Stomach (tissue), 9 donors: Measurements from ENCODE around the gene CMTM7. TPM values are rescaled to one million over a fixed set of nuclear protein-coding genes. Genes with fewer than 3 reads are reported as not detected.

Experiments
- DNase-seq, 2 donors: peaks; one replicate each; pipeline versions ENCODE4 v3.0.0 to v3.0.0-alpha.2; 2013 to 2019
- H3K27ac ChIP-seq, 5 donors: fragments of 200-600 bp in 4 of 5; sonication (generic) in 4 of 5; one replicate each; pipeline ENCODE4 v1.5.1; 2013 to 2019; ENCODE audit warnings: mild to moderate bottlenecking in 1 of 5, moderate library complexity in 1 of 5
- H3K27me3 ChIP-seq, 3 donors: fragments of 200-600 bp; sonication (generic); one replicate each; pipeline ENCODE4 v1.5.1; 2017 to 2019; ENCODE audit warnings: mixed run types in 1 of 3
- H3K36me3 ChIP-seq, 4 donors: fragments of 200-600 bp; sonication (generic); 1 replicate in 3 of 4; 2 replicates in 1 of 4; pipeline ENCODE4 v1.5.1; 2016 to 2019
- H3K4me1 ChIP-seq, 4 donors: fragments of 200-600 bp; sonication (generic); one replicate each; pipeline ENCODE4 v1.5.1; 2016 to 2019
- H3K4me3 ChIP-seq, 4 donors: fragments of 200-600 bp; sonication (generic) in 3 of 4; one replicate each; pipeline ENCODE4 v1.5.1; 2016 to 2019; ENCODE audit warnings: mild to moderate bottlenecking in 1 of 4
- H3K9me3 ChIP-seq, 4 donors: fragments of 200-600 bp; sonication (generic); one replicate each; pipeline ENCODE4 v1.5.1; 2016 to 2019
- EP300 ChIP-seq: sonication (generic); formaldehyde crosslinking; IDR thresholded peaks from one replicate; pipeline ENCODE4 v1.6.1; 2017; ENCODE audit warnings: antibody characterized with exemption
- POLR2A ChIP-seq, 4 donors: fragments of 450-650 bp; IDR thresholded peaks; one replicate each; pipeline ENCODE4 v1.6.1; 2016; ENCODE audit warnings: antibody characterized with exemption in 4 of 4, control low read depth in 2 of 4, mild to moderate bottlenecking in 1 of 4, moderate library complexity in 1 of 4
- POLR2AphosphoS5 ChIP-seq, 3 donors: sonication (generic); formaldehyde crosslinking; IDR thresholded peaks; one replicate each; pipeline ENCODE4 v1.6.1; 2016; ENCODE audit warnings: antibody characterized with exemption in 3 of 3
- WGBS, 5 donors: extraction: QIAGEN DNeasy Blood & Tissue Kit in 3 of 5; methylation state at CpG; one replicate each; pipeline versions ENCODE4 v1.1.5 to v1.1.7; 2013 to 2018; 5-methylcytosine and 5-hydroxymethylcytosine counted together
- intact Hi-C: fragments of 100-400 bp; cut with DNase I; formaldehyde crosslinking; loops from one replicate; pipeline ENCODE4 v1.15.1; 2023; ENCODE audit warnings: low total_unique reads
- polyA plus RNA-seq, 3 donors: library from polyadenylated mRNA; stranded (reverse); fragments of 200-250 nt; gene quantifications; one replicate each; pipeline ENCODE4 v1.2.3, GENCODE V29; 2013
- total RNA-seq, 5 donors: library from RNA; depleted of rRNA; stranded (reverse); fragments of >200 nt; gene quantifications; one replicate each; pipeline versions ENCODE4 v1.1.0 to v1.2.3, GENCODE V29; 2014 to 2016
- TF ChIP-seq, protein P1 (sequence below), 7 experiments: fragments of 450-650 bp in 4 of 7; fragments of 200-600 bp in 3 of 7; sonication (generic) in 3 of 7; IDR thresholded peaks; one replicate each; pipeline ENCODE4 v1.5.1; 2016 to 2019; ENCODE audit warnings: antibody characterized with exemption in 7 of 7, control low read depth in 2 of 7, mild to moderate bottlenecking in 1 of 7
- donor health status: healthy with polysubstance abuse.
- donor health status: Bipolar disorder and iron deficiency.
- donor health status: healthy.

The CMTM7 gene
- total and polyA plus RNA-seq, 8 donors = 3.1 to 54.9 (median 7.4) TPM; not detected in 1

DNA sequence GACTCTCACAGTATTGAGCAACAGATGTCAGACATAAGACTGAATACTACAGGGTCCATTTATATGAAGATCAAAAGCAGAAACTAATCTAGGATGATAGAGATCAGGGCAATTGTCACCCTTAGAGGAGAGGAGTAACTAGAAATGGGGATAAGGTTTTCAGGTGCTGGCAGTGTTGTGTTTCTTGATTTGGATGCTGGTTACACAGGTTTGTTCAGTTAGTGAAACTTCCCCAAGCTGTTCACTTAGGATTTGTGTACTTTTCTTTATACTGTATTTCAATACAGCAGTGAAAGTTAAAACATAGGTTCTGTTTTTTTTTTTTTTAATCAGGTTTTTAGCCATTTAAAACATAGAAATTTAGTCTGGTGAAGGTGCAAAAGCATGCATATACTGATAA is 39.1 kb upstream of the CMTM7 start:
- Histone ChIP-seq H3K27ac (no peak overlapping the region), H3K9me3 (no peaks in the 10 kb centered on the region), H3K4me3 (no peak overlapping the region), H3K36me3 (no peaks in the 10 kb centered on the region), H3K27me3 (no peaks in the 10 kb centered on the region), H3K4me1 (peaks cover 4 to 12% (median 9%) of the 10 kb centered on the region in 4 donors)
- DNase-seq = peak in 1 of 2 donors; percentile 51
- intact Hi-C loops = no loop called here
- no peak for TF ChIP-seq POLR2A (IDR thresholded peaks at IDR 0.05)
- no peak for TF ChIP-seq POLR2AphosphoS5 (IDR thresholded peaks at IDR 0.05)
- TF ChIP-seq EP300 = no peak
- TF ChIP-seq, protein P1, sequence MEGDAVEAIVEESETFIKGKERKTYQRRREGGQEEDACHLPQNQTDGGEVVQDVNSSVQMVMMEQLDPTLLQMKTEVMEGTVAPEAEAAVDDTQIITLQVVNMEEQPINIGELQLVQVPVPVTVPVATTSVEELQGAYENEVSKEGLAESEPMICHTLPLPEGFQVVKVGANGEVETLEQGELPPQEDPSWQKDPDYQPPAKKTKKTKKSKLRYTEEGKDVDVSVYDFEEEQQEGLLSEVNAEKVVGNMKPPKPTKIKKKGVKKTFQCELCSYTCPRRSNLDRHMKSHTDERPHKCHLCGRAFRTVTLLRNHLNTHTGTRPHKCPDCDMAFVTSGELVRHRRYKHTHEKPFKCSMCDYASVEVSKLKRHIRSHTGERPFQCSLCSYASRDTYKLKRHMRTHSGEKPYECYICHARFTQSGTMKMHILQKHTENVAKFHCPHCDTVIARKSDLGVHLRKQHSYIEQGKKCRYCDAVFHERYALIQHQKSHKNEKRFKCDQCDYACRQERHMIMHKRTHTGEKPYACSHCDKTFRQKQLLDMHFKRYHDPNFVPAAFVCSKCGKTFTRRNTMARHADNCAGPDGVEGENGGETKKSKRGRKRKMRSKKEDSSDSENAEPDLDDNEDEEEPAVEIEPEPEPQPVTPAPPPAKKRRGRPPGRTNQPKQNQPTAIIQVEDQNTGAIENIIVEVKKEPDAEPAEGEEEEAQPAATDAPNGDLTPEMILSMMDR (IDR thresholded peaks at IDR 0.05) = no peak

DNA sequence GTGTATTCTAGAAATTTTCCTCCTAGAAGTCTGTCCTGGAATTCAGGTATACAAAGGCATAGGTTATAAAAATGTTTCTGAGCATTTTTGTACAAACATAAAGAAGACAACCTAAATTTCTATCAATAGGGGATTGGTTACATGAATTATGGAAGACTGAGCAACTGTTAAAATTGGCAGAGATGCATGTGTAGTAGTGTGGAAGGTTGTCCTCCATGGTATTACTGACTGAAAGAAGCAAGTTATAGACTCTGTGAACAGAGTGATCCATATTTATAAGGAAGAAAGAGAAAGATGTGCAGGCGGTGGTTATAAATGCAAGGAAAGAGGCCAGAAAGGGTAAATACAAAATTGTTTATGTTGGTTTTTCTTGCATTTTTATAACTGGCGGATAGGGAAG is 38.3 kb upstream of the CMTM7 start:
- Histone ChIP-seq H3K36me3 (no peaks in the 10 kb centered on the region), H3K27ac (no peak overlapping the region), H3K9me3 (no peaks in the 10 kb centered on the region), H3K4me1 (peaks cover 4 to 12% (median 9%) of the 10 kb centered on the region in 4 donors), H3K4me3 (no peak overlapping the region), H3K27me3 (no peaks in the 10 kb centered on the region)
- WGBS, 5 donors = 94 to 98% (median 97%) methylated on average over 2 of the region's 2 CpGs
- intact Hi-C loops = no loop called here
- TF ChIP-seq POLR2AphosphoS5 (IDR thresholded peaks at IDR 0.05) (no peak), EP300 (no peak), POLR2A (IDR thresholded peaks at IDR 0.05) (no peak)
- TF ChIP-seq, protein P1 (IDR thresholded peaks at IDR 0.05) = no peak
- no peak for DNase-seq

DNA sequence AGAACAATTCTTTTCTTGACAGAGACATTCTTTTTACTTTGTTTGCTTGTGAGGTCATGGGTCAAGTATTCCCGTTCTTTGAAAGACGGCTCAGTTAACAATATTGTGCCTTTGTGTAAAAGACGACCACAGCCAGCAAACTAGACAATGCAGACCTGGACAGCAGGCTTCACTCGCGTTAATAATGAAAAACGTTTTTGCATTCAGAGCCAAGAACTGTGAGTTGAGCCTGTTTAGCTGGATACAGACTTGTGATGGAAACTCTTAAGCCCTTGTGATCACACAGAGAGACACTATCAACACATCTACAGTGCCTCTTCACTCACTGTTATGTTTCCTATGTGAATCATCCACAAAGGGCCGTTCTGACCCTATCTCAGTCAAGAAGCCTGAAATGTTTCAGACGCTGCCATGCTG is 37.3 kb upstream of the CMTM7 start:
- Histone ChIP-seq H3K36me3 (no peaks in the 10 kb centered on the region), H3K27me3 (no peaks in the 10 kb centered on the region), H3K4me3 (no peak overlapping the region), H3K4me1 (peaks cover 4 to 12% (median 9%) of the 10 kb centered on the region in 4 donors), H3K9me3 (no peaks in the 10 kb centered on the region), H3K27ac (no peak overlapping the region)
- no peak for TF ChIP-seq EP300
- no peak for TF ChIP-seq POLR2AphosphoS5 (IDR thresholded peaks at IDR 0.05)
- TF ChIP-seq, protein P1 (IDR thresholded peaks at IDR 0.05) = no peak
- no peak for TF ChIP-seq POLR2A (IDR thresholded peaks at IDR 0.05)
- WGBS, 5 donors = 32 to 43% (median 34%) methylated on average over 8 of the region's 8 CpGs
- intact Hi-C loops = no loop called here
- DNase-seq = peak in 1 of 2 donors; percentile 46

DNA sequence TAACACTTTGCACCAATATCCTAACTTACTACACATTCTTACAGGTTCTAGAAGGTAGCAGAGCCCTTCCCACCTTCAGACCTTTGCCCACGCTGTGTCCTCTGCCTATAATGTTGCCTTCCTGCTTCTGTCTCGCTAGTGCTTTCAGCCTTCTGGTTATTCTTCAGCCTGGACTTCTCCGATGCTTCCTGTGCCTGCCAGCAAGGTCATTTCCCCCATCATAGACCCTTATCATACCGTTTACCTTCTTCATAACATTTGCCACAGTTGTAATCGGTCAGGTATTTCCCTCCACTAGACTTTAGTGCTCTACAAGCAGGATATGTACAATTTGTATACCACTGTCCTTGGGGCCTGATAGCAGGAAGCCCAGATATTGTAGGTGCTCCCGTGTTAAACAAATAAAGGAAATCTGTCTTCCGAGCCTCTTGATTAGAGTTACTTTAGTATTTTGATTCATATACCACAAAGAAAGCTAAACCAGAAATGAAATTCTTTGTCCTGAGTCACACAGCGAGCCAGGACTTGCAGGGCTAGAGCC is 35.8 kb upstream of the CMTM7 start:
- H3K36me3 ChIP-seq = no peaks in the 10 kb centered on the region
- TF ChIP-seq EP300 (no peak), POLR2A (IDR thresholded peaks at IDR 0.05) (no peak), POLR2AphosphoS5 (IDR thresholded peaks at IDR 0.05) (no peak)
- TF ChIP-seq, protein P1 (IDR thresholded peaks at IDR 0.05) = no peak
- no peak overlapping the region for H3K27ac ChIP-seq
- intact Hi-C loops = no loop called here
- no peak overlapping the region for H3K4me3 ChIP-seq
- WGBS, 5 donors = 60 to 72% (median 61%) methylated on average over 8 of the region's 8 CpGs
- no peaks in the 10 kb centered on the region for H3K27me3 ChIP-seq
- DNase-seq = no peak
- peaks cover 4 to 20% (median 10%) of the 10 kb centered on the region in 4 donors for H3K4me1 ChIP-seq
- H3K9me3 ChIP-seq = no peaks in the 10 kb centered on the region
